HepG2 (cell line): Measurements from ENCODE around the gene BEND4. TPM values are rescaled to one million over a fixed set of nuclear protein-coding genes. Genes with fewer than 3 reads are reported as not detected.
"Not testable (repeated sequence)": the region's sequence is repeated elsewhere in the genome, so short reads cannot be mapped to it uniquely, and the experiment has no call there.

Experiments used
- ATAC-seq: fragments of 200-7000 bp; cut with Tn5 transposase; 3 replicates; pipeline ENCODE4 v1.9.1; 2020; ENCODE audit warnings: mild to moderate bottlenecking, moderate library complexity
- BruUV-seq: library from RNA; stranded (reverse); fragments of 400-500 nt; replicated peaks from 2 replicates; lab custom pipeline; 2021; lab: Mats Ljungman, UMichigan
- CTCF ChIA-PET: fragments of 300-600 bp; formaldehyde crosslinking; extraction: SDS; loops from one replicate; lab custom pipeline; 2021; ENCODE audit warnings: low total read pairs, inconsistent platforms, low intra/inter-chr PET ratio; lab: Yijun Ruan, JAX
- POLR2A ChIA-PET: fragments of 350-600 bp; sonication (Branson Sonifier 250); formaldehyde crosslinking; loops from one replicate; lab custom pipeline; 2020; ENCODE audit warnings: antibody characterized with exemption, inconsistent platforms; lab: Yijun Ruan, JAX
- DNase-seq: peaks from one replicate; pipeline ENCODE4 v3.0.0-alpha.2; 2015; ENCODE audit warnings: low spot score
- FAIRE-seq: peaks from 3 replicates; lab custom pipeline; 2011; peaks lifted over from hg19 to GRCh38; lab: Jason Lieb, UNC
- H2AFZ ChIP-seq: one replicate; pipeline ENCODE4 v1.6.1; 2011; ENCODE audit warnings: low read length, inconsistent platforms
- H3K27ac ChIP-seq: fragments of 300-600 bp; 3 replicates; pipeline ENCODE4 v1.8.0; 2011; ENCODE audit warnings: mixed run types, mild to moderate bottlenecking, mixed read lengths, low read length, inconsistent platforms; ENCODE audit not compliant: insufficient read depth; ENCODE audit errors: extremely low read length
- H3K27me3 ChIP-seq, 2 experiments: fragments of 200-600 bp in 1 of 2; 2 replicates in 1 of 2; 3 replicates in 1 of 2; pipeline versions ENCODE4 v1.6.0 to v1.8.0; 2011; ENCODE audit warnings: low read length in 2 of 2, mild to moderate bottlenecking in 2 of 2, moderate library complexity in 2 of 2, inconsistent platforms in 1 of 2; ENCODE audit not compliant: insufficient read depth in 2 of 2, control insufficient read depth in 1 of 2
- H3K36me3 ChIP-seq, 2 experiments: fragments of 200-600 bp in 1 of 2; replicated peaks in 1 of 2; 2 replicates in 1 of 2; 3 replicates in 1 of 2; pipeline versions ENCODE4 v1.5.1 to v1.8.0; 2011; ENCODE audit warnings: low read length in 2 of 2, inconsistent platforms in 1 of 2; ENCODE audit not compliant: insufficient read depth in 2 of 2, control insufficient read depth in 1 of 2
- H3K4me1 ChIP-seq: 2 replicates; pipeline ENCODE4 v1.5.1; 2012; ENCODE audit warnings: low read length, inconsistent platforms; ENCODE audit not compliant: insufficient read depth
- H3K4me2 ChIP-seq: 2 replicates; pipeline ENCODE4 v1.6.0; 2011; ENCODE audit warnings: low read depth, low read length, inconsistent platforms
- H3K4me3 ChIP-seq, 3 experiments: fragments of 200-600 bp in 1 of 3; sonication (generic), shearing (Covaris generic) in 1 of 3; replicated peaks in 1 of 3; 2 replicates each; pipeline ENCODE4 v1.5.1; 2011 to 2016; ENCODE audit warnings: low read length in 3 of 3, inconsistent platforms in 2 of 3, low read depth in 2 of 3, mild to moderate bottlenecking in 2 of 3, control low read depth in 1 of 3, mixed read lengths in 1 of 3; ENCODE audit not compliant: insufficient read depth in 1 of 3
- H3K79me2 ChIP-seq: one replicate; pipeline ENCODE4 v1.6.1; 2011; ENCODE audit warnings: low read length, inconsistent platforms; ENCODE audit not compliant: insufficient read depth
- H3K9ac ChIP-seq: 2 replicates; pipeline ENCODE4 v1.6.0; 2011; ENCODE audit warnings: mild to moderate bottlenecking, low read depth, low read length, inconsistent platforms; ENCODE audit not compliant: insufficient read depth
- H3K9me3 ChIP-seq: 2 replicates; pipeline ENCODE4 v1.5.1; 2012; ENCODE audit warnings: mild to moderate bottlenecking, low read length
- H4K20me1 ChIP-seq: 2 replicates; pipeline ENCODE4 v1.6.0; 2011; ENCODE audit warnings: inconsistent platforms, mild to moderate bottlenecking, low read length, moderate library complexity; ENCODE audit not compliant: insufficient read depth
- KAT8 ChIP-seq: IDR thresholded peaks from 2 replicates; pipeline ENCODE4 v1.6.1; 2016; ENCODE audit warnings: missing genetic modification reagents, missing compliant biosample characterization
- SNAI1 ChIP-seq: sonication (generic); formaldehyde crosslinking; IDR thresholded peaks from 2 replicates; pipeline ENCODE4 v1.5.0; 2020; ENCODE audit warnings: mild to moderate bottlenecking, missing genetic modification reagents, borderline replicate concordance
- ZBTB40 ChIP-seq, 2 experiments: fragments of 450-650 bp in 1 of 2; sonication (generic) in 1 of 2; formaldehyde crosslinking in 1 of 2; IDR thresholded peaks; 2 replicates each; pipeline versions ENCODE4 v1.6.1 to v1.8.0; 2016 to 2022; ENCODE audit warnings: antibody characterized with exemption in 1 of 2, mild to moderate bottlenecking in 1 of 2, missing genetic modification reagents in 1 of 2
- ZNF224 ChIP-seq: sonication (generic); formaldehyde crosslinking; IDR thresholded peaks from 2 replicates; pipeline ENCODE4 v1.5.0; 2020; ENCODE audit warnings: mild to moderate bottlenecking, missing genetic modification reagents
- ZNF263 ChIP-seq: sonication (generic); formaldehyde crosslinking; IDR thresholded peaks from 2 replicates; pipeline ENCODE4 v1.4.0; 2020; ENCODE audit warnings: missing genetic modification reagents
- WGBS: methylation state at CpG from one replicate; pipeline ENCODE4 v1.1.6; 2017; ENCODE audit warnings: low lambda C conversion rate; 5-methylcytosine and 5-hydroxymethylcytosine counted together
- in situ Hi-C: cut with HindIII; loops from 2 replicates; pipeline ENCODE4 v1.10.0; 2017; ENCODE audit warnings: low pct_unique_long_range_greater_than_20kb; ENCODE audit not compliant: extremely low pct_ligation_motif_present
- intact Hi-C: fragments of 100-400 bp; cut with micrococcal nuclease; formaldehyde crosslinking; loops from one replicate; pipeline ENCODE4 v1.10.0; 2022; ENCODE audit not compliant: unreplicated experiment
- polyA plus RNA-seq, 8 experiments: library from polyadenylated mRNA; depleted of rRNA in 3 of 8; stranded (reverse) in 7 of 8; unstranded in 1 of 8; fragments of >200 nt; fragmentation: Illumina TruSeq in 4 of 8; extraction: Trizol in 4 of 8; gene quantifications; 2 replicates each; pipeline versions ENCODE4 v1.2.1 to v1.2.3, GENCODE V29; 2011 to 2016; ENCODE audit warnings: low read depth in 4 of 8, missing spikeins in 1 of 8, mixed read lengths in 1 of 8; ENCODE audit not compliant: insufficient read depth in 1 of 8
- total RNA-seq, 5 experiments: library from RNA; depleted of rRNA; stranded (reverse); fragments of >200 nt; fragmentation: Illumina TruSeq; extraction: Trizol; gene quantifications; 2 replicates each; pipeline ENCODE4 v1.2.3, GENCODE V29; 2016; ENCODE audit warnings: low read depth in 1 of 5

The BEND4 gene
- total and polyA plus RNA-seq, 2 of the 13 experiments (the other 11 are each of a cell fraction or from before 2014, with no cell fraction given), result not detected

GRCh38 chr4:42167709-42168108 is 15.3 kb upstream of the BEND4 start:
- TF ChIP-seq ZNF224 (CRISPR knock-in tag), result no peak
- TF ChIP-seq SNAI1, result no peak
- no peak for TF ChIP-seq ZBTB40 (IDR thresholded peaks at IDR 0.05)
- TF ChIP-seq ZBTB40 (CRISPR knock-in tag; IDR thresholded peaks at IDR 0.05), result no peak
- no peak for TF ChIP-seq KAT8 (CRISPR knock-in tag)
- no peak for TF ChIP-seq ZNF263 (CRISPR knock-in tag)
- Histone ChIP-seq H3K36me3 (no peaks in the 10 kb centered on the region), H3K4me1 (no peaks in the 10 kb centered on the region), H3K27me3 (no peaks in the 10 kb centered on the region), H3K9ac (no peak overlapping the region), H2AFZ (no peak overlapping the region), H4K20me1 (no peaks in the 10 kb centered on the region), H3K4me2 (no peak overlapping the region), H3K27ac (no peak overlapping the region), H3K79me2 (no peaks in the 10 kb centered on the region), H3K9me3 (no peaks in the 10 kb centered on the region), H3K4me3 (no peak overlapping the region)
- DNase-seq (no peak), FAIRE-seq (no peak), ATAC-seq (no peak)
- ChIA-PET CTCF (no interaction called here), POLR2A (no interaction called here)
- in situ Hi-C loops, result no loop called here
- intact Hi-C loops, result no loop called here
- no TSS peak for BruUV-seq
- 48% methylated on average over 5 of the region's 5 CpGs for WGBS

- H3K27me3 ChIP-seq, DNase-seq, BruUV-seq, H3K36me3 ChIP-seq, FAIRE-seq, intact Hi-C loops, H3K9me3 ChIP-seq, POLR2A ChIA-PET, H3K4me1 ChIP-seq, CTCF ChIA-PET, H3K4me2 ChIP-seq, H3K27ac ChIP-seq, H2AFZ ChIP-seq, H3K9ac ChIP-seq, ATAC-seq, H3K79me2 ChIP-seq, H3K4me3 ChIP-seq, H4K20me1 ChIP-seq, in situ Hi-C loops: not testable (repeated sequence)
- WGBS, result 28% methylated on average over 6 of the region's 6 CpGs
Observed at GRCh38 chr4:42166186-42166585, 13.7 kb upstream of the BEND4 start.
